Measurements from ENCODE around the gene TMEM150B. TPM values are rescaled to one million over a fixed set of nuclear protein-coding genes. Genes with fewer than 3 reads are reported as not detected.

TMEM150B gene
- total and polyA plus RNA-seq, 2 of the 4 experiments (the other 2 are of a cell fraction), result not detected

GRCh38 chr19:55365245-55365644 lies 40.1 kb upstream of the TMEM150B start:
- Histone ChIP-seq H3K36me3 (ENCODE audit: control insufficient read depth, insufficient read depth, low read length) (peaks cover 26% of the 10 kb centered on the region), H3K4ac (ENCODE audit: low read depth, low read length) (no peak overlapping the region), H3K27me3 (ENCODE audit: control insufficient read depth, insufficient read depth, low read length) (no peaks in the 10 kb centered on the region), H2BK5ac (ENCODE audit: low read depth, low read length, poor library complexity, severe bottlenecking) (no peak overlapping the region), H3K4me2 (ENCODE audit: low read depth, low read length) (no peak overlapping the region), H3K9me3 (ENCODE audit: control insufficient read depth, insufficient read depth, low read length) (no peaks in the 10 kb centered on the region), H3K4me3 (ENCODE audit: insufficient read depth, low read depth, low read length) (no peak overlapping the region), H2BK15ac (ENCODE audit: low read depth, low read length) (no peak overlapping the region), H3K4me1 (ENCODE audit: control insufficient read depth, insufficient read depth, low read length) (peaks cover 10% of the 10 kb centered on the region), H3K14ac (replicated peaks; ENCODE audit: low read depth, low read length) (no peak overlapping the region), H2AFZ (replicated peaks; ENCODE audit: low read length, poor library complexity) (no peak overlapping the region), H3K56ac (ENCODE audit: extremely low read depth, insufficient read depth, low read length) (no peak overlapping the region), H3K18ac (ENCODE audit: low read depth, low read length) (no peak overlapping the region), H3K9me1 (ENCODE audit: insufficient read depth, low read length) (peaks cover 3% of the 10 kb centered on the region; the same call in 1 of the 2 replicates), H2AK9ac (replicated peaks; ENCODE audit: low read depth, low read length, poor library complexity) (no peak overlapping the region), H2AK5ac (ENCODE audit: low read depth, low read length) (no peak overlapping the region), H2BK120ac (ENCODE audit: low read depth, low read length) (no peak overlapping the region), H4K5ac (ENCODE audit: low read depth, low read length) (no peak overlapping the region), H3K79me1 (ENCODE audit: low read depth in 1 of 2, low read length in 2 of 2) (peaks cover 0 to 28% of the 10 kb centered on the region in 2 experiments; a peak in 3 of 4 replicates), H3K9ac (ENCODE audit: low read depth, low read length) (no peak overlapping the region), H3K27ac (ENCODE audit: insufficient read depth, low read length) (no peak overlapping the region), H4K91ac (ENCODE audit: insufficient read depth, low read depth, low read length) (no peak overlapping the region), H2BK20ac (ENCODE audit: low read depth, low read length) (no peak overlapping the region), H4K8ac (ENCODE audit: low read depth in 2 of 2, low read length in 2 of 2) (no peak overlapping the region), H4K20me1 (ENCODE audit: insufficient read depth, low read length) (peaks cover 59% of the 10 kb centered on the region), H3K23ac (ENCODE audit: low read depth, low read length) (no peak overlapping the region)
- in situ Hi-C loops (cut with MboI; ENCODE audit: low sequenced_read_pairs) (no loop called here), intact Hi-C loops (cut with micrococcal nuclease) (no loop called here), dilution Hi-C loops (cut with HindIII; ENCODE audit: low sequenced_read_pairs, unreplicated experiment) (no loop called here)
- WGBS, 2 experiments (ENCODE audit: extremely low coverage in 2 of 2, insufficient read length in 1 of 2), result 88% methylated on average over 5 of the region's 8 CpGs; no CpG with 5 or more reads in 1 of the 2 experiments
- CTCF ChIA-PET, result no interaction called here
- no peak for DNase-seq
- BruUV-seq (replicated peaks), result no TSS peak
- TF ChIP-seq RAD21 (IDR thresholded peaks at IDR 0.05; ENCODE audit: low read length), result no peak
- TF ChIP-seq SMC3 (IDR thresholded peaks at IDR 0.05; ENCODE audit: low read depth, low read length), result no peak
- no peak for TF ChIP-seq CEBPB (IDR thresholded peaks at IDR 0.05; ENCODE audit: low read depth, low read length)
- TF ChIP-seq NFE2L2 (IDR thresholded peaks at IDR 0.05; ENCODE audit: low read depth, low read length), result no peak
- TF ChIP-seq POLR2A (IDR thresholded peaks at IDR 0.05; ENCODE audit: low read depth, low read length), result no peak; the same call in 1 of the 2 replicates
- TF ChIP-seq MAFK (IDR thresholded peaks at IDR 0.05; ENCODE audit: low read depth, low read length), result no peak
- TF ChIP-seq CTCF (conservative IDR thresholded peaks at IDR 0.05; ENCODE audit: low read depth, low read length), result no peak
- no peak for TF ChIP-seq BHLHE40 (IDR thresholded peaks at IDR 0.05; ENCODE audit: low read depth, low read length)
- no peak for TF ChIP-seq USF2 (IDR thresholded peaks at IDR 0.05; ENCODE audit: low read depth, low read length)
- no peak for TF ChIP-seq MAZ (IDR thresholded peaks at IDR 0.05; ENCODE audit: borderline replicate concordance, low read depth, low read length)
- TF ChIP-seq ELK1 (IDR thresholded peaks at IDR 0.05; ENCODE audit: borderline replicate concordance, low read depth, low read length), result no peak
- TF ChIP-seq RCOR1 (IDR thresholded peaks at IDR 0.05; ENCODE audit: insufficient replicate concordance, low read length), result no peak
- no peak for TF ChIP-seq FOS (IDR thresholded peaks at IDR 0.05; ENCODE audit: low read depth, low read length)
- no peak for TF ChIP-seq MXI1 (IDR thresholded peaks at IDR 0.05; ENCODE audit: borderline replicate concordance, low read depth, low read length)
- no peak for TF ChIP-seq RFX5 (IDR thresholded peaks at IDR 0.05; ENCODE audit: low read depth, low read length)
- no peak for ATAC-seq (ENCODE audit: low read depth)
- POLR2A ChIA-PET (ENCODE audit: unreplicated experiment), result no interaction called here

Measured in IMR-90 (cell line).